Thyroid gland (tissue), 4 donors: ENCODE data around the gene ALMS1. TPM values are rescaled to one million over a fixed set of nuclear protein-coding genes. Genes with fewer than 3 reads are reported as not detected.
"Not testable (repeated sequence)": the region's sequence is repeated elsewhere in the genome, so short reads cannot be mapped to it uniquely, and the experiment has no call there.

Source experiments
- DNase-seq, 2 donors: peaks; one replicate each; pipeline ENCODE4 v3.0.0-alpha.2; 2019
- H3K27ac ChIP-seq, 3 donors: fragments of 200-600 bp; sonication (generic); 1 replicate in 2 of 3; 2 replicates in 1 of 3; pipeline ENCODE4 v1.5.1; 2016 to 2019; ENCODE audit warnings: mild to moderate bottlenecking in 1 of 3, moderate library complexity in 1 of 3
- H3K27me3 ChIP-seq: fragments of 200-600 bp; sonication (generic); one replicate; pipeline ENCODE4 v1.5.1; 2019
- H3K36me3 ChIP-seq, 2 donors: fragments of 200-600 bp; sonication (generic); one replicate each; pipeline ENCODE4 v1.5.1; 2016 to 2019
- H3K4me1 ChIP-seq, 2 donors: fragments of 200-600 bp; sonication (generic); one replicate each; pipeline ENCODE4 v1.5.1; 2017 to 2019
- H3K4me3 ChIP-seq, 3 donors: fragments of 200-600 bp; sonication (generic); replicated peaks in 1 of 3; 1 replicate in 2 of 3; 2 replicates in 1 of 3; pipeline ENCODE4 v1.5.1; 2016; ENCODE audit warnings: mild to moderate bottlenecking in 1 of 3
- H3K9me3 ChIP-seq: fragments of 200-600 bp; sonication (generic); one replicate; pipeline ENCODE4 v1.5.1; 2017
- CTCF ChIP-seq, 6 experiments: fragments of 200-600 bp in 3 of 6; fragments of 450-650 bp in 3 of 6; sonication (generic) in 3 of 6; IDR thresholded peaks; one replicate each; pipeline ENCODE4 v1.5.1; 2016 to 2019; ENCODE audit warnings: antibody characterized with exemption in 6 of 6, mild to moderate bottlenecking in 2 of 6, inconsistent platforms in 1 of 6, moderate library complexity in 1 of 6
- POLR2A ChIP-seq, 2 donors: fragments of 450-650 bp; IDR thresholded peaks; one replicate each; pipeline ENCODE4 v1.6.1; 2017; ENCODE audit warnings: antibody characterized with exemption in 2 of 2, mild to moderate bottlenecking in 2 of 2, moderate library complexity in 1 of 2
- WGBS, 2 donors: methylation state at CpG; one replicate each; pipeline ENCODE4 v1.1.5; 2017; 5-methylcytosine and 5-hydroxymethylcytosine counted together
- intact Hi-C: fragments of 100-400 bp; cut with DNase I; formaldehyde crosslinking; loops from one replicate; pipeline ENCODE4 v1.15.1; 2023
- total RNA-seq, 4 donors: library from RNA; depleted of rRNA; stranded (reverse); fragments of >200 nt; gene quantifications; one replicate each; pipeline ENCODE4 v1.2.3, GENCODE V29; 2016

ALMS1 gene
- total RNA-seq, 4 donors from 2014 or later = 38.7 to 66.6 (median 44.4) TPM

GRCh38 chr2:73536133-73536840 is 150.7 kb downstream of the ALMS1 start:
- Histone ChIP-seq H3K4me1 (no peaks in the 10 kb centered on the region), H3K36me3 (peaks cover 6 to 14% of the 10 kb centered on the region in 2 donors), H3K9me3 (no peaks in the 10 kb centered on the region), H3K4me3 (no peak overlapping the region), H3K27me3 (no peaks in the 10 kb centered on the region), H3K27ac (no peak overlapping the region)
- DNase-seq = no peak
- no peak for TF ChIP-seq POLR2A (IDR thresholded peaks at IDR 0.05)
- no peak for TF ChIP-seq CTCF (IDR thresholded peaks at IDR 0.05)
- 89 to 91% methylated on average over 6 of the region's 6 CpGs for WGBS, 2 donors
- intact Hi-C loops = no loop called here

GRCh38 chr2:73560875-73561274 is 175.2 kb downstream of the ALMS1 start:
- H3K4me3 ChIP-seq, H3K36me3 ChIP-seq, H3K27me3 ChIP-seq, H3K4me1 ChIP-seq, intact Hi-C loops, H3K9me3 ChIP-seq, H3K27ac ChIP-seq: not testable (repeated sequence)
- peak in 1 of 2 donors; percentile 1 for DNase-seq
- 80 to 82% methylated on average over 5 of the region's 5 CpGs for WGBS, 2 donors

- Histone ChIP-seq H3K27ac (no peak overlapping the region), H3K9me3 (no peaks in the 10 kb centered on the region), H3K36me3 (no peaks in the 10 kb centered on the region), H3K27me3 (no peaks in the 10 kb centered on the region), H3K4me1 (no peaks in the 10 kb centered on the region), H3K4me3 (no peak overlapping the region)
- TF ChIP-seq POLR2A (IDR thresholded peaks at IDR 0.05) = no peak
- TF ChIP-seq CTCF (IDR thresholded peaks at IDR 0.05) = no peak
- intact Hi-C loops = no loop called here
- DNase-seq = no peak
These were observed 175.8 kb downstream of the ALMS1 start for GRCh38 chr2:73561422-73561821.

- no peaks in the 10 kb centered on the region for H3K36me3 ChIP-seq
- intact Hi-C loops = no loop called here
- H3K9me3 ChIP-seq = no peaks in the 10 kb centered on the region
- no peaks in the 10 kb centered on the region for H3K4me1 ChIP-seq
- WGBS, 2 donors = 93 to 96% methylated on average over 1 of the region's 1 CpG
- no peak overlapping the region for H3K27ac ChIP-seq
- TF ChIP-seq POLR2A (IDR thresholded peaks at IDR 0.05) (no peak), CTCF (IDR thresholded peaks at IDR 0.05) (no peak)
- no peaks in the 10 kb centered on the region for H3K27me3 ChIP-seq
- no peak for DNase-seq
- no peak overlapping the region for H3K4me3 ChIP-seq
These were observed 179.3 kb downstream of the ALMS1 start for GRCh38 chr2:73564986-73565385.

- intact Hi-C loops = no loop called here
- H3K36me3 ChIP-seq = no peaks in the 10 kb centered on the region
- TF ChIP-seq CTCF (IDR thresholded peaks at IDR 0.05) (no peak), POLR2A (IDR thresholded peaks at IDR 0.05) (no peak)
- no peaks in the 10 kb centered on the region for H3K9me3 ChIP-seq
- WGBS, 2 donors = 95 to 97% methylated on average over 5 of the region's 5 CpGs
- DNase-seq = no peak
- no peaks in the 10 kb centered on the region for H3K27me3 ChIP-seq
- no peak overlapping the region for H3K4me3 ChIP-seq
- no peak overlapping the region for H3K27ac ChIP-seq
- H3K4me1 ChIP-seq = no peaks in the 10 kb centered on the region
These were observed 180.7 kb downstream of the ALMS1 start for GRCh38 chr2:73566288-73566878.
